Hepatocyte (in vitro differentiated cells): ENCODE results near the gene EXOC3L4.

Source experiments
- EZH2 ChIP-seq: fragments of 200-600 bp; sonication (generic); IDR thresholded peaks from 2 replicates; pipeline ENCODE4 v1.6.1; 2016; ENCODE audit warnings: antibody characterized with exemption, mild to moderate bottlenecking, borderline replicate concordance
- TF ChIP-seq, protein P1 (sequence below): fragments of 200-600 bp; sonication (generic); IDR thresholded peaks from 2 replicates; pipeline ENCODE4 v1.5.1; 2016; ENCODE audit warnings: antibody characterized with exemption, mild to moderate bottlenecking; ENCODE audit not compliant: poor library complexity

DNA sequence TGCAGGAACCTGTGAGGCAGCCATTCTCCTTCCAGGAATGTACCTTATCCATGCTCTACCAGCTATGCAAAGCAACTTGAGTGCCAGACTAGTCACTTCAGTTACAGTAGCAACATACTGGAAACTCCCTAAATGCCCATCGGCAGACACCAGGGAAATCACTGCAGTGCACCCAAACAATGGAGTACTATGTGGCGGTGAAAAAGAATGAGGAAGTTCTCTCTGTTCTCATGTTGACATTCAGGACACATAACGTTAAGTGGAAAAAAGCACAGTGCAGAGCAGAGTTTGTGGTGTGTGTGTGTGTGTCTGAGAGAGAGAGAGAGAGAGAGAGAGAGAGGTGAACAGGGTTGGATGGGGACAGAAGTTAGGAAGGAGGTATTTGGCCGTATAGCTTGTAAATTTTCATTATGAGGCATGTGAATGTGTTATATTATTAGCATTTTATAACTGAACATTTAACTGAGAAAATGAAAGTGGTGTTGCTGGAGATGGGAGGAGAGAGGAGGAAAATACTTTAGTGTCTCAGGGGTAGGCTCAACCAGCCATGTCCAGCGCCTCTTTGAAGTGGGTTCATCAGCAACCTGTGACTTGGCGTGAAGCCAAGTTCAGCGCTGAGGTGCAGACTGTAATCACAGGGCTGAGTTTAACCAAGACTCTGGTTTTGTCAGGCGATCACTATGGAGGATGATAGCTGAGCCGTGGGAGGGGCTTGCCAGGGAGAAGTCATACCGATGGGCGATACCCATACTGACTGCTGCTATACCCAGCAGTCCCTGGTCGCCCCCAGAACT is 46.0 kb downstream of the EXOC3L4 start:
- TF ChIP-seq, protein P1, sequence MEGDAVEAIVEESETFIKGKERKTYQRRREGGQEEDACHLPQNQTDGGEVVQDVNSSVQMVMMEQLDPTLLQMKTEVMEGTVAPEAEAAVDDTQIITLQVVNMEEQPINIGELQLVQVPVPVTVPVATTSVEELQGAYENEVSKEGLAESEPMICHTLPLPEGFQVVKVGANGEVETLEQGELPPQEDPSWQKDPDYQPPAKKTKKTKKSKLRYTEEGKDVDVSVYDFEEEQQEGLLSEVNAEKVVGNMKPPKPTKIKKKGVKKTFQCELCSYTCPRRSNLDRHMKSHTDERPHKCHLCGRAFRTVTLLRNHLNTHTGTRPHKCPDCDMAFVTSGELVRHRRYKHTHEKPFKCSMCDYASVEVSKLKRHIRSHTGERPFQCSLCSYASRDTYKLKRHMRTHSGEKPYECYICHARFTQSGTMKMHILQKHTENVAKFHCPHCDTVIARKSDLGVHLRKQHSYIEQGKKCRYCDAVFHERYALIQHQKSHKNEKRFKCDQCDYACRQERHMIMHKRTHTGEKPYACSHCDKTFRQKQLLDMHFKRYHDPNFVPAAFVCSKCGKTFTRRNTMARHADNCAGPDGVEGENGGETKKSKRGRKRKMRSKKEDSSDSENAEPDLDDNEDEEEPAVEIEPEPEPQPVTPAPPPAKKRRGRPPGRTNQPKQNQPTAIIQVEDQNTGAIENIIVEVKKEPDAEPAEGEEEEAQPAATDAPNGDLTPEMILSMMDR: no peak
- TF ChIP-seq EZH2: no peak
